HL-60/S4 treated with phorbol 12-myristate 13-acetate at 8.2 ng/mL for 4 days and 3 days (cell line): ENCODE results near the gene TSC1.

Experiments
- in situ Hi-C: fragments of 300-500 bp; cut with MboI; formaldehyde crosslinking; loops from 2 replicates; pipeline ENCODE4 v1.15.0; 2022; ENCODE audit warnings: low sequenced_read_pairs

Gene TSC1

DNA sequence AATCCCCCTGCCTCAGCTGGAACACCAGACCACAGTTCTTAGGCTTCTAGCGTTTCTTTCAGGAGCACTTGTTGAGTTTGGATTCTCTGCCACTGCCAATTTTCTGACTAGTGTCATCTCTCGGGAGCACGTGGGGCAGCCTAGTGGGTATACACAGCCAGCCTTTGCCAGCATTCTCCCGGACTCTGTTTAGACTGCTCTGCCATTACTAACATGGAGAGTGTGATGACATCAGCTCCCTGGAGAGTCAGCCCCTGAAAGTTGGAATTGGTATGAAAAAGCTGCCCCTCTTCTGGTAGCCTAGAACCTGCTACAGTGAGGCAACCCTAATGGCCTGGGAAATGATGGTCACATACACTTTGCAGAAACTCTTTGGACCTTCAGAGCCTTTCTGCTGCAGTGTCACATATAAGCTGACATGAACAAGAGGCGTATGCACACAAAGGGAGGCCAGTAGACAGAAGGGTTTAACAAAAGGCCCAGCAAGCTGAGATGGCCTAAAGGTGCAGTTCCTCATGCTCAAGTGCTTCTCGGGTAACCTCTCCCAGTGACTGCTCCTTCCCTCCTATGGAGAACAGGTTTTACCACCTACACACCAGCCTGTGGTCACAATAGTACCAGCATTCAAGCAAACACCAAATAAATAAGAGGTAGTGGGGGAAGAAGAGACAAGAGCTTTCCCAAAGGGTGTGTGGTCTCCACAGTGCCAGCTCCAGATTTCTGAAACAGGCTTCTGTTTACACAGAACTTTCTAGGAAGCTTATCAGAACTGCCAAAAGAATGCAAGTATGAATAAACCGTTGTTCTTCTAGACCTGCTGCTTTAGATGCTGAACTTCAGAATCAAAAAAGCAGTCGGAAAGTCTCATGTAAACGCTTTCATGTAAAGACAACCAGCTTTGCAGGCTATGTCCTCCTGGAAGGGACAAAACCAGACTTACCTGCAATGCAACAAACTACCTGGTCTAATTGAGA, 49.3 kb downstream of the TSC1 start:
- in situ Hi-C loops = no loop called here

GRCh38 chr9:132894346-132894745, 50.1 kb downstream of the TSC1 start:
- in situ Hi-C loops = no loop called here

- in situ Hi-C loops = no loop called here
Observed at GRCh38 chr9:132892400-132892799, 52.0 kb downstream of the TSC1 start.

GRCh38 chr9:132888151-132888550, 56.3 kb downstream of the TSC1 start:
- in situ Hi-C loops = no loop called here

- in situ Hi-C loops = no loop called here
Observed at GRCh38 chr9:132887181-132888120, 57.0 kb downstream of the TSC1 start.

DNA sequence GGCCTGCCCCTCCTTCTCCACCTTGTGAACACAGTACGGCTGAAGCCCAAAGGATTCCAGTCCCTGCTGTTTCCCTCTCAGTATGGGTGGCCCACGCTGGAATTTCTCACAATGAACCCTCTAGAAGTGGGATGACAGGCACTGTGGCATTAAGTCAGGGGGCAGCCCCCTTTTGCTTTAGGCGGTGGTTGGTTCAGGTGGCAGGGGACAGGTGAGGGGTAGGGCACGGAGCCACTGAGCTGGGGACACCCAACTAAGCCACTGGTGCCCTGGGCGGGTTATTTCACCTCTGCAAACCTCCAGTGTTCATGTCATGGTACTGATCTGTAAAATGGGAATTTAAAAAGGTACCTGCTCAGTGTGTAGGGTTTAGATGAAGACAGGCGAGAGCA, 58.1 kb downstream of the TSC1 start:
- in situ Hi-C loops = no loop called here

- in situ Hi-C loops = no loop called here
Observed at GRCh38 chr9:132885720-132886333, 58.6 kb downstream of the TSC1 start.

DNA sequence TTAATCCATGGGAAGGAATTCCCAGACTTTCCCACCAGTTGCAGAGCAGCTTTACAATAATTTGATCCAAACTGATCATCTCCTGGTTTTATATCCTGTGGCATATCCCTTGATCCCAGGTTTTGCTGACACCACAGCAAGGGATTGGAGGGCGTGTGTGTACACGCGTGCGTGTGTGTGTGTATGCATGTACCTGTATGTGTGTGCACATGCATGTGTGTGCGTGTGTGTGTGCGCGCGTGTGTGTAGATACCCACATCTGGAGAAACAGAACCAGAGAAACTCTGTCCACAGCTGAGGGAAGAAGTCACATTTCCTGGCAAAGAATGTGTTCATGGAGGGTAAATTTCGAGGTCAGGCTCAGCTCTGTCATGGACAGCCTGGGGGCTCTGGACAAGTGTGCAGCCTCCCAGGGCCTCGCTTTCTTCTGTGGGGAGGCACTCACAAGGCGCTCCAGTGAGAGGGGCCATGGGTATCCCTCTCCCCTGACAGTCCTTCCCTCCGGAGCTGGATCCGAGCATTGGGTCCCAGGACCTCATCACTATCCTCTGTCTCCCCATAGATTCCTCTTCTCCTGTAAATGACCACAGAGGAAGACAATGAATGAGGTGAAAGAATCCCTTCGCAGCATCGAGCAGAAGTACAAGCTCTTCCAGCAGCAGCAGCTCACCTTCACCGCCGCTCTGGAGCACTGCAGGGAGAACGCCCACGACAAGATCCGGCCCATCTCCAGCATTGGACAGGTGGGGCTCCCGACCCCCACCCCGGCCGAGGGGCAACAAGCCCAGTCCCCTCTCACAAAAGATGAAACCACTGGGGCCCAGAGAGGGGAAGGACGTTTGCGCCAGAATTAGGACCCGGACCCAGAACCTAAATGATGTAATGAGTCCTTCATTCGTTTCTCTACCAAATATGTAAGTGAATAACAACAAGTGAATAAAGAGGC, 60.8 kb downstream of the TSC1 start:
- in situ Hi-C loops = no loop called here

GRCh38 chr9:132882616-132883015, 61.8 kb downstream of the TSC1 start:
- in situ Hi-C loops = no loop called here

DNA sequence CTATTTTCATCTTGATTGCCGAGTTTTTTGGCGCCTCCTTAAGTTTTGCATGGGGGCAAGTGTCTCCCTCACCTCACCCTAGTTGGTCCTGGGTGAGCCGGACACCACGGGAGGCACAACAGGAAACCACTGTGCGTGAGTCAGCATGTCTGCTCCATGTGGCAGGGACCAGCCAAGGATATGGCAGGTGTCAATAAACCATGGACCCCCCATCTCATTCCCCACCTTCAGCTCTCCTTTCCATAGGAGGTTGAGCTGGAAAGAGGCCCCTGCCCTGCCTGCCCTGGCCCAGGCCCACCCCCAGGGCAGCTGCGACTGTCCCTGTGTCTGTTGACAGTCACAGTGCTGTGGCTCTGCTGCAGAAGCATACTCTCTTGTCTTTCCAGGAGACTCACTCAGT, 62.6 kb downstream of the TSC1 start:
- in situ Hi-C loops = no loop called here

GRCh38 chr9:132880324-132880661, 64.1 kb downstream of the TSC1 start:
- in situ Hi-C loops = no loop called here

DNA sequence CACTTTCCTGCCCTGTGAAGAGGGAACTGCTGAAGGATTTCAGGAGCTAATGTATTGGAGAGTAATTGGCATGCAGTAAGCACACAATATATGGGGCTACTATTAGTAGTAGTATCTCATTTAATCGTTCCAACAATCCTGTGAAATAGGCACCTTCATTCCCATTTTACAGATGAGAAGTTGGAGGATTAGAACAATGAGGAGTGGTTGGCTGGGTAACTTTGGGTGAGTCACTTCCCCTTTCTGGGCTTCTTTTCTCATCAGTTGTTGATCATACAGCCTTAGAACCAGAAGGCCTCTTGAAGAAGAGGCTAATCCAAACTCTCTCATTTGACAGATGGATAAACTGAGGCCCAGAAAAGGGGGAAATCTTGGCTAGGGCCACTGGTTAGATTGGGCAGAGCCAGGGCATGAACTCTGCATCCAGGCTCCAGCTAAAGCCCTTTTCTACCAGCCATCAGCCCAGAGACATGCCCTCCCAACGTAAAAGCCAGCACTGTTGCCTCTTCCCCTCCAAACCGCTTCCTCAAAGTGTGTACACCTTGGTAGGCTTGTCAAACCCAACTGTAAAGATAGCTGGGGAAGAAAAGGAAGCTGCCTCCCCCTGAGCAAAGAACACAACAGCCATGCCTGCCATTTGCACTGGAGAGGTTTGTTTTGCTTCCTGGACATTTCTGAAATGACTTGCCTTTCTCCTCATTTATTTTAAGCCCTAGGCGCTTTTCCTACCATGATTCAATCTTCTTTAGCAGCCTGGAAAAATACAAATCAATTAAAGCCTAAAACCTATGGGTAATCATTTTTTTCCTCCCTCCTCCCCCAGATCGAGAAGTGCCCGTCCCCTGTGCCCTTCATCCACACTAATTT, 64.7 kb downstream of the TSC1 start:
- in situ Hi-C loops = no loop called here

- in situ Hi-C loops = no loop called here
Observed at GRCh38 chr9:132878695-132879456, 65.5 kb downstream of the TSC1 start, which contains the start of gene SPACA9. TSS of gene SPACA9 (plus strand) at chr9:132878898. CDS start at chr9:132883948, 5,050 bp downstream.

- in situ Hi-C loops = no loop called here
Observed at GRCh38 chr9:132877824-132878694, 66.4 kb downstream of the TSC1 start, which contains the start of gene AK8. TSS of gene AK8 (minus strand) at chr9:132878284. CDS start at chr9:132878255, 29 bp downstream.

DNA sequence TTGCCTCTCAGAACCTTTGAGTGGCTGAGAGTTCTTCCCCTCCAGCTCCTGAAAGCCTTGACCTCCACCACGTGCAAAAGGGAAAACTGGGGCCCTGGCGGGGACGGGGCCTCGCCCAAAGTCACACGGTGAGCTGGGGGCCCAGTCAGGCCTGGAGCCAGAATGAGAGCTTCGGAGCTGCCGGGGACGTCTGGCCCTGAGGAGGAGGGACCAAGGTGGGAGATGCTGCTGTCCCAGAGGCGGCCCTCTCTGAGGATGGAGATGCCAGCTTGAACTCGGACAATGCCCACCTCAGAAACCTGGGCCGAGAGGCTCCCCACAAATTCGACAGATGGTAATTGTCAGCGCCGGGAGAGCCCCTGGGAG, 67.0 kb downstream of the TSC1 start:
- in situ Hi-C loops = no loop called here

DNA sequence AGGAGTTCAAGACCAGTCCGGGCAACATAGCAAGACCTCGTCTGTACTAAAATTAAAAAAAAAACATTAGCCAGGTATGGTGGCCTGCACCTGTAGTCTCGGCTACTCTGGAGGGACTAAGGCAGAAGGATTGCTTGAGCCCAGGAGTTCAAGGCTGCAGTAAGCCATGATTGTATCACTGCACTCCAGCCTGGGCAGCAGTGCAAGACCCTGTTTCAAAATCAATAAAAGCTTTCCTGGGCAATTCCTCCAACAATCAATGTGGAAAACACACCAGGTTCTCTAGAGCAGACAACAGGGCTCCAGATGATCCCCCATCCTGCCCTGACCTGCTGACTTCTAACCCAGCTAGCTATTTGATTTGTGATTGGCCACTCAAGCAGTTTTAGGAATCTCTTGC, 67.6 kb downstream of the TSC1 start:
- in situ Hi-C loops = no loop called here

GRCh38 chr9:132875159-132875558, 69.3 kb downstream of the TSC1 start:
- in situ Hi-C loops = no loop called here
